Sigmoid colon (tissue), 7 donors: ENCODE measurements around the gene FFAR2. TPM values are rescaled to one million over a fixed set of nuclear protein-coding genes. Genes with fewer than 3 reads are reported as not detected.

Experiments
- DNase-seq: peaks from one replicate; pipeline ENCODE4 v3.0.0-alpha.2; 2019
- H3K27ac ChIP-seq, 4 donors: fragments of 200-600 bp; sonication (generic); one replicate each; pipeline ENCODE4 v1.5.1; 2016 to 2019; ENCODE audit warnings: mild to moderate bottlenecking in 1 of 4
- H3K27me3 ChIP-seq, 3 donors: fragments of 200-600 bp; sonication (generic); one replicate each; pipeline ENCODE4 v1.5.1; 2019; ENCODE audit warnings: mild to moderate bottlenecking in 1 of 3
- H3K36me3 ChIP-seq, 4 donors: fragments of 200-600 bp; sonication (generic); one replicate each; pipeline ENCODE4 v1.5.1; 2016 to 2019
- H3K4me1 ChIP-seq, 4 donors: fragments of 200-600 bp; sonication (generic); one replicate each; pipeline ENCODE4 v1.5.1; 2017 to 2019
- H3K4me3 ChIP-seq, 4 donors: fragments of 200-600 bp; sonication (generic); one replicate each; pipeline ENCODE4 v1.5.1; 2017 to 2019; ENCODE audit warnings: mild to moderate bottlenecking in 2 of 4, moderate library complexity in 1 of 4
- H3K9me3 ChIP-seq, 4 donors: fragments of 200-600 bp in 3 of 4; sonication (generic) in 3 of 4; one replicate each; pipeline versions ENCODE4 v1.5.1 to v1.6.1; 2013 to 2019
- EP300 ChIP-seq, 4 donors: sonication (generic); formaldehyde crosslinking; IDR thresholded peaks; one replicate each; pipeline ENCODE4 v1.6.1; 2017; ENCODE audit warnings: antibody characterized with exemption in 4 of 4
- POLR2A ChIP-seq, 2 donors: fragments of 450-650 bp; IDR thresholded peaks; one replicate each; pipeline ENCODE4 v1.6.1; 2016; ENCODE audit warnings: antibody characterized with exemption in 2 of 2, mild to moderate bottlenecking in 2 of 2, moderate library complexity in 2 of 2
- POLR2AphosphoS5 ChIP-seq, 4 donors: sonication (generic); formaldehyde crosslinking; IDR thresholded peaks; one replicate each; pipeline ENCODE4 v1.6.1; 2017; ENCODE audit warnings: antibody characterized with exemption in 4 of 4
- WGBS, 2 donors: extraction: QIAGEN DNeasy Blood & Tissue Kit; methylation state at CpG; one replicate each; pipeline ENCODE4 v1.1.7; 2013; 5-methylcytosine and 5-hydroxymethylcytosine counted together
- intact Hi-C: fragments of 100-400 bp; cut with DNase I; formaldehyde crosslinking; loops from one replicate; pipeline ENCODE4 v1.15.1; 2023
- polyA plus RNA-seq, 3 donors: library from polyadenylated mRNA; stranded (reverse); fragments of 200-250 nt; gene quantifications; one replicate each; pipeline ENCODE4 v1.2.3, GENCODE V29; 2013
- total RNA-seq, 4 donors: library from RNA; depleted of rRNA; stranded (reverse); fragments of >200 nt; gene quantifications; one replicate each; pipeline ENCODE4 v1.1.0, GENCODE V29; 2016
- TF ChIP-seq, protein P1 (sequence below), 4 experiments: fragments of 450-650 bp in 3 of 4; fragments of 200-600 bp in 1 of 4; IDR thresholded peaks; one replicate each; pipeline ENCODE4 v1.5.1; 2016 to 2019; ENCODE audit warnings: antibody characterized with exemption in 4 of 4, mild to moderate bottlenecking in 3 of 4, moderate library complexity in 2 of 4
- donor health status: healthy with polysubstance abuse.
- donor health status: Bipolar disorder and iron deficiency.
- donor health status: healthy.

FFAR2 gene
- total and polyA plus RNA-seq, 7 donors, result 0.69 to 0.92 (median 0.81) TPM; not detected in 4

DNA sequence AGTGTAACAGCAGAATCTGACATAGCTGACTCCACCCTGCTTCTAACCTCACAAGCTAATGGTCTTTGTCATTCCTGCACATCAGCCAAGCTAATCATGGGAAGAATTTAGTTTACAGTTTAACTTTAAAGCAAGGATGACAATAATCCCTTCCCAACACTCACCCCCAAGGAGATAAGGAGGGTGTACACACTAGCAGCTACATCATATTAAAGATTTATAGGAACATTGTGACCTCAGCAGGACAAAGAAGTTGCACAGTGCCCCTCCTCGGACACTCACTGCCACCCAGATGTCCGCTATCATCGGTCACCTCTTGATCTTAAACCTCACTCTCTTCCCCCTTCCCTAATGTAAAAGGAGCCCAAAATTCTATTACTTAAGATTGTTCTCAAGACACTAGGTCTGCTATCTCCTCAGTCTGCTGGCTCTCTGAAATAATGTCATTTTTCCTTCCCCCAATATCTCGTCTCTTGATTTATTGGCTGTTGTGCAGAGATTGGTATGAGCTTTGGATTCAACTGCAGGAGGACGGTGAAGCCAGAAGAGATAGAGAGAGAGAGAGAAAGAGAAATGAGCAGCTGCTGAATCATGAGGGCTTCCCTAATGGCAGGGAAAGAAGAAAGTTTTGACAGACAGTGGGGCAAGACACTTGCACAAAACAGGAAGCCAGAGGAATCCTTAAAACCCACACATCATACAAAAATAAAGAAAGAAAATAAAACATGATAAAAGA is 17.5 kb upstream of the FFAR2 start:
- no peak for DNase-seq
- peaks cover 0 to 5% (median 0%) of the 10 kb centered on the region in 3 donors for H3K27me3 ChIP-seq
- intact Hi-C loops, result no loop called here

DNA sequence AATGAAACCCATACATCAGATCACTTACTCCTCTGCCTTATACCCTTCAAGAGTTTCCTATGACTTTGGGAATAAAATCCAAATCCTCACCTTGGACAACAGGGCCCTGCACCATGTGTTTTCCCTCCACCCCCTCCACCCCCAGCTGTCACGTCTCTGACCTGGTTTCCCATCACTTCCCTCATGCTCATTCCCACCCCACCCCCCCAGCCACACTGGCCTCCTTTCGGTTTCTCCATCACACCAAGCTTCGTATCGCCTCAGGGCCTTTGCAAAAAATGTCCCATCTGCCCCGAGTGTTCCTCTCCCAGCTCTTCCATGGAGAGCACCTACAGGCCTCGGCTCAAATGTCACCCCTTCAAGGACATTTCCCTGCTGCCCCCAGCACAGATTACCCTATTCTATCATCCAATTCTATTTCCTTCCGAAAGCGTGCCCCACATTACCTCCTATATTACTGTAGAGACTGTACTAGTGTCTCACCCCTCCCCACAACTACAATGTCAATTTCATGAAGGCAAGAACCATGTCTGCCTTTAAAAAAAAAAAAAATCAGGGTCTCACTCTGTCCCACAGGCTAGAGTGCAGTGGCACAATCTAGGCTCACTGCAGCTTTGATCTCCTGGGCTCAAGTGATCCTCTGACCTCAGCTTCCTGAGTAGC is 16.8 kb upstream of the FFAR2 start:
- Histone ChIP-seq H3K27me3 (peaks cover 0 to 7% (median 0%) of the 10 kb centered on the region in 3 donors), H3K36me3 (no peaks in the 10 kb centered on the region), H3K27ac (no peak overlapping the region), H3K4me1 (peaks cover 0 to 14% (median 6%) of the 10 kb centered on the region in 4 donors), H3K9me3 (peaks cover 0 to 5% (median 0%) of the 10 kb centered on the region in 4 donors), H3K4me3 (no peak overlapping the region)
- DNase-seq, result no peak
- WGBS, 2 donors, result 79 to 83% methylated on average over 8 of the region's 8 CpGs
- TF ChIP-seq POLR2A (IDR thresholded peaks at IDR 0.05) (no peak), POLR2AphosphoS5 (IDR thresholded peaks at IDR 0.05) (no peak)
- intact Hi-C loops, result no loop called here

More for the DNA sequence above, 17.5 kb upstream of the FFAR2 start:
- Histone ChIP-seq H3K36me3 (no peaks in the 10 kb centered on the region), H3K4me1 (peaks cover 0 to 8% (median under 1%) of the 10 kb centered on the region in 4 donors), H3K27ac (no peak overlapping the region), H3K9me3 (peaks cover 0 to 5% (median 0%) of the 10 kb centered on the region in 4 donors), H3K4me3 (no peak overlapping the region)
- no peak for TF ChIP-seq POLR2A (IDR thresholded peaks at IDR 0.05)
- no peak for TF ChIP-seq POLR2AphosphoS5 (IDR thresholded peaks at IDR 0.05)
- no peak for TF ChIP-seq EP300 (IDR thresholded peaks at IDR 0.05)
- TF ChIP-seq, protein P1, sequence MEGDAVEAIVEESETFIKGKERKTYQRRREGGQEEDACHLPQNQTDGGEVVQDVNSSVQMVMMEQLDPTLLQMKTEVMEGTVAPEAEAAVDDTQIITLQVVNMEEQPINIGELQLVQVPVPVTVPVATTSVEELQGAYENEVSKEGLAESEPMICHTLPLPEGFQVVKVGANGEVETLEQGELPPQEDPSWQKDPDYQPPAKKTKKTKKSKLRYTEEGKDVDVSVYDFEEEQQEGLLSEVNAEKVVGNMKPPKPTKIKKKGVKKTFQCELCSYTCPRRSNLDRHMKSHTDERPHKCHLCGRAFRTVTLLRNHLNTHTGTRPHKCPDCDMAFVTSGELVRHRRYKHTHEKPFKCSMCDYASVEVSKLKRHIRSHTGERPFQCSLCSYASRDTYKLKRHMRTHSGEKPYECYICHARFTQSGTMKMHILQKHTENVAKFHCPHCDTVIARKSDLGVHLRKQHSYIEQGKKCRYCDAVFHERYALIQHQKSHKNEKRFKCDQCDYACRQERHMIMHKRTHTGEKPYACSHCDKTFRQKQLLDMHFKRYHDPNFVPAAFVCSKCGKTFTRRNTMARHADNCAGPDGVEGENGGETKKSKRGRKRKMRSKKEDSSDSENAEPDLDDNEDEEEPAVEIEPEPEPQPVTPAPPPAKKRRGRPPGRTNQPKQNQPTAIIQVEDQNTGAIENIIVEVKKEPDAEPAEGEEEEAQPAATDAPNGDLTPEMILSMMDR (IDR thresholded peaks at IDR 0.05), result no peak
- 45 to 50% methylated on average over 5 of the region's 5 CpGs for WGBS, 2 donors

DNA sequence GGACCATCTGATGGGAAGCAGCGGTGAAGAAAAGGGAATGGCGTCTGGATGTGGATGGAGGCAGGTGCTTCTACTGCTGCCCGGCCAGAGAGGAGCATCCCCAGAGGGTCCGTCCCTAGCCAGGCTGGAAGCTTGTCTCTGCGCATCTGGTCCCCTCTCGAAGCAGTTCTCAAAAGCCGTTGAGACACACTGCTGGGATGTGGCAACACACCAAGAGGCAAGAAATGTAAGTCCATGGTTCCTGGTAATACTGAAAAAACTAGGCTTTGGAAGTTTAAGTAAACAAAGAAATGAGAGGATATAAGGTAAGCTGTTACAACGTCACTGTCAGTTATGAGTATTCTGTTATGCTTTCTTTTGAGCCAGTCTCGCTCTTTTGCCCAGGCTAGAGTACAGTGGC is 15.1 kb upstream of the FFAR2 start:
- Histone ChIP-seq H3K27ac (no peak overlapping the region), H3K4me1 (peaks cover 0 to 22% (median 17%) of the 10 kb centered on the region in 4 donors), H3K27me3 (peaks cover 0 to 7% (median 5%) of the 10 kb centered on the region in 3 donors), H3K36me3 (no peaks in the 10 kb centered on the region), H3K4me3 (no peak overlapping the region), H3K9me3 (peaks cover 0 to 5% (median 0%) of the 10 kb centered on the region in 4 donors)
- intact Hi-C loops, result no loop called here
- TF ChIP-seq, protein P1 (IDR thresholded peaks at IDR 0.05), result no peak
- TF ChIP-seq POLR2AphosphoS5 (IDR thresholded peaks at IDR 0.05) (no peak), EP300 (IDR thresholded peaks at IDR 0.05) (no peak)
- no peak for DNase-seq
- WGBS, 2 donors, result 75 to 89% methylated on average over 9 of the region's 9 CpGs

DNA sequence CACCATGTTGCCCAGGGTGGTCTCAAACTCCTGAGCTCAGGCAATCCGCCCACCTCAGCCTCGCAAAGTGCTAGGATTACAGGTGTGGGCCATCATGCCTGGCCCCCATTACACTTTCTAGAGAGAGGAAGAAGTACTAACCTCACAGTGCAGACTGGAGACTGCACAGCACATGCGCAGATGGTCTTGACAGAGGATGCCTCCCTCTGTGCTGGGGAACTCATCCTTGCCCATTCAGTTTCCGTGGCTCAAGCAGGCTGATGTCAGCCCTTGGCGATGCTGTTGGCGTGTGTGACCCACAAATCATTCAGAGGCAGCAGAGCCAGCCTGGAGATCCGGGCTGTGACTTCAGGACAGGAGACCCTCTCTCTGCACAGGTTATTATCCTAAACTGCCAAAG is 14.6 kb upstream of the FFAR2 start:
- peaks cover 0 to 5% (median 0%) of the 10 kb centered on the region in 4 donors for H3K9me3 ChIP-seq
- DNase-seq, result no peak
- peaks cover 0 to 7% (median 5%) of the 10 kb centered on the region in 3 donors for H3K27me3 ChIP-seq
- intact Hi-C loops, result no loop called here
- TF ChIP-seq POLR2AphosphoS5 (IDR thresholded peaks at IDR 0.05) (no peak), POLR2A (IDR thresholded peaks at IDR 0.05) (no peak), EP300 (IDR thresholded peaks at IDR 0.05) (no peak)
- TF ChIP-seq, protein P1 (IDR thresholded peaks at IDR 0.05), result no peak
- no peak overlapping the region for H3K4me3 ChIP-seq
- 83 to 85% methylated on average over 7 of the region's 7 CpGs for WGBS, 2 donors
- H3K27ac ChIP-seq, result no peak overlapping the region
- peaks cover 0 to 26% (median 17%) of the 10 kb centered on the region in 4 donors for H3K4me1 ChIP-seq
- H3K36me3 ChIP-seq, result no peaks in the 10 kb centered on the region

DNA sequence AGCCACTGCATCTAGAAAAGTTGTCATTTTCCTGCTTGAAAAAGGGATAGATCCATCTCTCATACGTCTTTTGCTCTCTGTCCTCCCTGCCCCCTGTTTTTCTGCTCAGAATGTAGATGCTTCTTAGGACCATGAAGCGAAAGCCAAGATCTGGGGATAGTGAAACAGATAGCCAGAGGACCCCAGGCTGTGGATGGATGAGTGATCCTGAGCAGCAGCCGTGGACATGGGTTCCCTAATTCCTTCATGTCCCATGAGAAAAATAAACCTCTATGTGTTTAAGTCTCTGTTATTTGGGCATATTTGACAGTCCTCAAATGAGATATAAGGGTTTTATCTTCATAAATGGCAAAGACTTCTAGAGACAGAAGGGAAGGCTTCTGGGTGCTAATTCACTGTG is 12.2 kb upstream of the FFAR2 start:
- peak overlapping the region in 3 of 4 donors; percentile 22 to 59 (median 53) for H3K27ac ChIP-seq
- H3K27me3 ChIP-seq, result peaks cover 0 to 7% (median 5%) of the 10 kb centered on the region in 3 donors
- H3K9me3 ChIP-seq, result peaks cover 0 to 5% (median 0%) of the 10 kb centered on the region in 4 donors
- peaks cover 0 to 29% (median 17%) of the 10 kb centered on the region in 4 donors for H3K4me1 ChIP-seq
- no peaks in the 10 kb centered on the region for H3K36me3 ChIP-seq
- no peak overlapping the region for H3K4me3 ChIP-seq
- intact Hi-C loops, result no loop called here
- WGBS, 2 donors, result 78 to 83% methylated on average over 3 of the region's 3 CpGs
- no peak for DNase-seq
- TF ChIP-seq POLR2AphosphoS5 (IDR thresholded peaks at IDR 0.05), result no peak
- TF ChIP-seq EP300 (IDR thresholded peaks at IDR 0.05), result no peak
- TF ChIP-seq, protein P1 (IDR thresholded peaks at IDR 0.05), result no peak
- no peak for TF ChIP-seq POLR2A (IDR thresholded peaks at IDR 0.05)
